Esophagus squamous epithelium (tissue), 5 donors: Measurements from ENCODE around the gene EPAS1. TPM values are rescaled to one million over a fixed set of nuclear protein-coding genes. Genes with fewer than 3 reads are reported as not detected.
A peak's percentile ranks its signal among the peaks of the same experiment; 100 is the strongest.

Experiments
- DNase-seq: peaks from one replicate; lab custom pipeline; 2025; lab: John Stamatoyannopoulos, UW
- H3K27ac ChIP-seq, 4 donors: fragments of 200-600 bp; sonication (generic); one replicate each; pipeline ENCODE4 v1.5.1; 2016 to 2019; ENCODE audit warnings: mild to moderate bottlenecking in 1 of 4
- H3K27me3 ChIP-seq, 4 donors: fragments of 200-600 bp; sonication (generic); 1 replicate in 3 of 4; 2 replicates in 1 of 4; pipeline versions ENCODE4 v1.5.1 to v1.6.0; 2017 to 2021; ENCODE audit warnings: antibody characterized with exemption in 1 of 4
- H3K36me3 ChIP-seq, 3 donors: fragments of 200-600 bp; sonication (generic); one replicate each; pipeline ENCODE4 v1.5.1; 2016 to 2019
- H3K4me1 ChIP-seq, 3 donors: fragments of 200-600 bp; sonication (generic); one replicate each; pipeline ENCODE4 v1.5.1; 2017 to 2019
- H3K4me3 ChIP-seq, 4 donors: fragments of 200-600 bp; sonication (generic); 1 replicate in 3 of 4; 2 replicates in 1 of 4; pipeline ENCODE4 v1.5.1; 2016 to 2019; ENCODE audit warnings: mild to moderate bottlenecking in 2 of 4, moderate library complexity in 1 of 4
- H3K9me3 ChIP-seq, 3 donors: fragments of 200-600 bp; sonication (generic); one replicate each; pipeline ENCODE4 v1.5.1; 2016 to 2019
- CTCF ChIP-seq, 6 experiments: fragments of 450-650 bp in 4 of 6; fragments of 200-600 bp in 2 of 6; sonication (generic) in 2 of 6; IDR thresholded peaks; one replicate each; pipeline ENCODE4 v1.5.1; 2016 to 2019; ENCODE audit warnings: antibody characterized with exemption in 6 of 6, mild to moderate bottlenecking in 4 of 6, moderate library complexity in 4 of 6
- POLR2A ChIP-seq, 4 donors: fragments of 450-650 bp; IDR thresholded peaks; one replicate each; pipeline ENCODE4 v1.6.1; 2017; ENCODE audit warnings: antibody characterized with exemption in 4 of 4, mild to moderate bottlenecking in 4 of 4, moderate library complexity in 3 of 4
- WGBS, 2 donors: methylation state at CpG; one replicate each; pipeline ENCODE4 v1.1.5; 2018; 5-methylcytosine and 5-hydroxymethylcytosine counted together
- intact Hi-C: fragments of 100-400 bp; cut with DNase I; formaldehyde crosslinking; loops from one replicate; pipeline ENCODE4 v1.15.0; 2022
- total RNA-seq, 4 donors: library from RNA; depleted of rRNA; stranded (reverse); fragments of >200 nt; gene quantifications; one replicate each; pipeline ENCODE4 v1.1.0, GENCODE V29; 2016
- donor health status: DM: yes; HTN: yes; CAD: no.

Gene EPAS1
- total RNA-seq, 4 donors from 2014 or later: 86.7 to 151 (median 105) TPM

GRCh38 chr2:46314065-46314835, 17.0 kb downstream of the EPAS1 start:
- H3K4me1 ChIP-seq: peaks cover 32 to 98% (median 76%) of the 10 kb centered on the region in 3 donors
- 70 to 73% methylated on average over 8 to 10 of the region's 11 CpGs for WGBS, 2 donors
- no peak for DNase-seq
- H3K27me3 ChIP-seq: no peaks in the 10 kb centered on the region
- peak overlapping the region in 1 of 4 donors; percentile 19 for H3K4me3 ChIP-seq
- no peaks in the 10 kb centered on the region for H3K36me3 ChIP-seq
- TF ChIP-seq POLR2A (IDR thresholded peaks at IDR 0.05) (no peak), CTCF (IDR thresholded peaks at IDR 0.05) (no peak)
- peak overlapping the region; percentile 78 to 92 (median 86) for H3K27ac ChIP-seq
- no peaks in the 10 kb centered on the region for H3K9me3 ChIP-seq
- intact Hi-C loops: no loop called here

GRCh38 chr2:46315103-46315890, 18.1 kb downstream of the EPAS1 start:
- TF ChIP-seq CTCF (IDR thresholded peaks at IDR 0.05) (no peak), POLR2A (IDR thresholded peaks at IDR 0.05) (no peak)
- H3K36me3 ChIP-seq: no peaks in the 10 kb centered on the region
- no peaks in the 10 kb centered on the region for H3K27me3 ChIP-seq
- WGBS, 2 donors: 13 to 14% methylated on average over 10 to 11 of the region's 11 CpGs
- peak overlapping the region; percentile 78 to 92 (median 86) for H3K27ac ChIP-seq
- H3K9me3 ChIP-seq: no peaks in the 10 kb centered on the region
- intact Hi-C loops: no loop called here
- peak overlapping the region in 1 of 4 donors; percentile 19 for H3K4me3 ChIP-seq
- peaks cover 32 to 98% (median 72%) of the 10 kb centered on the region in 3 donors for H3K4me1 ChIP-seq
- DNase-seq: peak; percentile 13

- Histone ChIP-seq H3K27ac (peak overlapping the region in 3 of 4 donors; percentile 83 to 92 (median 88)), H3K36me3 (no peaks in the 10 kb centered on the region), H3K4me3 (no peak overlapping the region), H3K9me3 (no peaks in the 10 kb centered on the region), H3K27me3 (no peaks in the 10 kb centered on the region), H3K4me1 (peaks cover 26 to 96% (median 60%) of the 10 kb centered on the region in 3 donors)
- WGBS, 2 donors: 77 to 89% methylated on average over 3 of the region's 3 CpGs
- no peak for DNase-seq
- TF ChIP-seq CTCF (IDR thresholded peaks at IDR 0.05) (no peak), POLR2A (IDR thresholded peaks at IDR 0.05) (no peak)
- intact Hi-C loops: no loop called here
Observed at GRCh38 chr2:46317094-46317486, 19.9 kb downstream of the EPAS1 start.

- H3K9me3 ChIP-seq: no peaks in the 10 kb centered on the region
- intact Hi-C loops: no loop called here
- no peak for TF ChIP-seq CTCF (IDR thresholded peaks at IDR 0.05)
- TF ChIP-seq POLR2A (IDR thresholded peaks at IDR 0.05): no peak
- H3K27me3 ChIP-seq: no peaks in the 10 kb centered on the region
- no peaks in the 10 kb centered on the region for H3K36me3 ChIP-seq
- peaks cover 26 to 96% (median 50%) of the 10 kb centered on the region in 3 donors for H3K4me1 ChIP-seq
- 67 to 76% methylated on average over 3 of the region's 3 CpGs for WGBS, 2 donors
- DNase-seq: no peak
- H3K4me3 ChIP-seq: no peak overlapping the region
- peak overlapping the region in 2 of 4 donors; percentile 49 to 63 for H3K27ac ChIP-seq
Observed at GRCh38 chr2:46318579-46319460, 21.6 kb downstream of the EPAS1 start.
